Parietal lobe (tissue), 1 donor: Measurements from ENCODE around the gene UGT2B11. TPM values are rescaled to one million over a fixed set of nuclear protein-coding genes. Genes with fewer than 3 reads are reported as not detected.

Source experiments
- total RNA-seq: library from RNA; depleted of rRNA; stranded (reverse); fragments of >200 nt; gene quantifications from one replicate; pipeline ENCODE4 v1.2.3, GENCODE V29; 2014

UGT2B11 gene
- total RNA-seq, result not detected

GRCh38 chr4:69214716-69215115 lies at the start of gene UGT2B11:
UGT2B11 (minus strand) TSS chr4:69214748; CDS start chr4:69214722, 26 bp downstream.

Other genes with a start within 250 kb of the UGT2B11 start
- not detected for gene UGT2B7, start 118.3 kb downstream of the UGT2B11 start, total RNA-seq
- not detected for gene UGT2B28, start 65.7 kb upstream of the UGT2B11 start, total RNA-seq